ENCODE results near the gene ARMC2.

ARMC2 gene

GRCh38 chr6:109002882-109003281 is 154.7 kb downstream of the ARMC2 start:
- H3K36me3 ChIP-seq (ENCODE audit: control insufficient read depth, low read length) = peaks cover 2% of the 10 kb centered on the region; the same call in 1 of the 2 replicates
- no peaks in the 10 kb centered on the region for H3K9me3 ChIP-seq (ENCODE audit: control insufficient read depth, insufficient read depth, low read length)
- H3K27me3 ChIP-seq (ENCODE audit: control insufficient read depth, low read length) = no peaks in the 10 kb centered on the region
- no peaks in the 10 kb centered on the region for H3K9me2 ChIP-seq (replicated peaks; ENCODE audit: control insufficient read depth, low read length)
- 0 out of 2 replicates have a peak, but pooled peaks cover under 1% of the 10 kb centered on the region for H3F3A ChIP-seq (ENCODE audit: control insufficient read depth, insufficient read depth)
- no peaks in the 10 kb centered on the region for H3K79me2 ChIP-seq (ENCODE audit: control insufficient read depth, low read length)
- no peak overlapping the region for H3K4me3 ChIP-seq (ENCODE audit: low read length)
- H3K27ac ChIP-seq (ENCODE audit: low read depth, low read length) = no peak overlapping the region
- H4K20me1 ChIP-seq (ENCODE audit: control insufficient read depth, insufficient read depth, low read depth, low read length) = no peaks in the 10 kb centered on the region
- peaks cover 23% of the 10 kb centered on the region for H3K4me1 ChIP-seq (ENCODE audit: control insufficient read depth, low read length)
- H3K4me2 ChIP-seq (ENCODE audit: low read length) = no peak overlapping the region
- TF ChIP-seq CTCF (IDR thresholded peaks at IDR 0.05; ENCODE audit: low read depth, low read length, poor library complexity, severe bottlenecking) = no peak
- no peak for TF ChIP-seq EZH2phosphoT487 (IDR thresholded peaks at IDR 0.05; ENCODE audit: borderline replicate concordance, low read length)

GRCh38 chr6:109006818-109007217 is 158.6 kb downstream of the ARMC2 start:
- H3K79me2 ChIP-seq (ENCODE audit: control insufficient read depth, low read length) = no peaks in the 10 kb centered on the region; the same call in 1 of the 2 replicates
- TF ChIP-seq EZH2phosphoT487 (IDR thresholded peaks at IDR 0.05; ENCODE audit: borderline replicate concordance, low read length) (no peak), CTCF (IDR thresholded peaks at IDR 0.05; ENCODE audit: low read depth, low read length, poor library complexity, severe bottlenecking) (no peak)
- no peaks in the 10 kb centered on the region for H4K20me1 ChIP-seq (ENCODE audit: control insufficient read depth, insufficient read depth, low read depth, low read length)
- H3K4me2 ChIP-seq (ENCODE audit: low read length) = peak overlapping the region; percentile 89; the same call in 1 of the 2 replicates
- H3K36me3 ChIP-seq (ENCODE audit: control insufficient read depth, low read length) = no peaks in the 10 kb centered on the region
- H3F3A ChIP-seq (ENCODE audit: control insufficient read depth, insufficient read depth) = peaks cover 12% of the 10 kb centered on the region
- H3K9me2 ChIP-seq (replicated peaks; ENCODE audit: control insufficient read depth, low read length) = no peaks in the 10 kb centered on the region
- no peaks in the 10 kb centered on the region for H3K9me3 ChIP-seq (ENCODE audit: control insufficient read depth, insufficient read depth, low read length)
- no peaks in the 10 kb centered on the region for H3K27me3 ChIP-seq (ENCODE audit: control insufficient read depth, low read length)
- peaks cover 41% of the 10 kb centered on the region for H3K4me1 ChIP-seq (ENCODE audit: control insufficient read depth, low read length)
- no peak overlapping the region for H3K27ac ChIP-seq (ENCODE audit: low read depth, low read length)
- H3K4me3 ChIP-seq (ENCODE audit: low read length) = no peak overlapping the region

- no peaks in the 10 kb centered on the region for H3K9me2 ChIP-seq (replicated peaks; ENCODE audit: control insufficient read depth, low read length)
- peaks cover 12% of the 10 kb centered on the region for H3F3A ChIP-seq (ENCODE audit: control insufficient read depth, insufficient read depth)
- H3K9me3 ChIP-seq (ENCODE audit: control insufficient read depth, insufficient read depth, low read length) = no peaks in the 10 kb centered on the region
- no peaks in the 10 kb centered on the region for H4K20me1 ChIP-seq (ENCODE audit: control insufficient read depth, insufficient read depth, low read depth, low read length)
- no peaks in the 10 kb centered on the region for H3K36me3 ChIP-seq (ENCODE audit: control insufficient read depth, low read length)
- H3K4me3 ChIP-seq (ENCODE audit: low read length) = peak overlapping the region; percentile 86
- H3K4me1 ChIP-seq (ENCODE audit: control insufficient read depth, low read length) = peaks cover 35% of the 10 kb centered on the region
- no peaks in the 10 kb centered on the region for H3K27me3 ChIP-seq (ENCODE audit: control insufficient read depth, low read length)
- no peak for TF ChIP-seq CTCF (IDR thresholded peaks at IDR 0.05; ENCODE audit: low read depth, low read length, poor library complexity, severe bottlenecking)
- TF ChIP-seq EZH2phosphoT487 (IDR thresholded peaks at IDR 0.05; ENCODE audit: borderline replicate concordance, low read length) = no peak
- H3K79me2 ChIP-seq (ENCODE audit: control insufficient read depth, low read length) = no peaks in the 10 kb centered on the region; the same call in 1 of the 2 replicates
- H3K4me2 ChIP-seq (ENCODE audit: low read length) = peak overlapping the region; percentile 89
- H3K27ac ChIP-seq (ENCODE audit: low read depth, low read length) = no peak overlapping the region
These were observed 159.3 kb downstream of the ARMC2 start for GRCh38 chr6:109007521-109007920.

Data from DOHH2 (cell line).